Urinary bladder (tissue), 4 donors: ENCODE data around the gene ATXN10. TPM values are rescaled to one million over a fixed set of nuclear protein-coding genes. Genes with fewer than 3 reads are reported as not detected.

Source experiments
- DNase-seq: peaks from one replicate; pipeline ENCODE4 v3.0.0-alpha.2; 2015; ENCODE audit errors: extremely low spot score
- H3K27ac ChIP-seq: one replicate; pipeline ENCODE4 v1.5.1; 2013; ENCODE audit warnings: low read depth, mild to moderate bottlenecking, moderate library complexity
- H3K36me3 ChIP-seq: one replicate; pipeline ENCODE4 v1.6.1; 2013; ENCODE audit warnings: mild to moderate bottlenecking, moderate library complexity; ENCODE audit not compliant: insufficient read depth
- H3K4me1 ChIP-seq: one replicate; pipeline ENCODE4 v1.6.1; 2013; ENCODE audit warnings: mild to moderate bottlenecking, moderate library complexity; ENCODE audit not compliant: insufficient read depth
- H3K4me3 ChIP-seq: one replicate; pipeline ENCODE4 v1.5.1; 2013; ENCODE audit warnings: low read depth, low read length
- WGBS: extraction: QIAGEN DNeasy Blood & Tissue Kit; methylation state at CpG from one replicate; pipeline ENCODE4 v1.1.7; 2013; 5-methylcytosine and 5-hydroxymethylcytosine counted together
- polyA plus RNA-seq: library from polyadenylated mRNA; stranded (reverse); fragments of 200-250 nt; gene quantifications from one replicate; pipeline ENCODE4 v1.2.3, GENCODE V29; 2013
- total RNA-seq: library from RNA; depleted of rRNA; stranded (reverse); fragments of >200 nt; gene quantifications from one replicate; pipeline ENCODE4 v1.2.3, GENCODE V29; 2014
- donor health status: healthy with polysubstance abuse.
- donor health status: healthy.

The ATXN10 gene
- total and polyA plus RNA-seq, 2 donors: 63.6 to 191 TPM

DNA sequence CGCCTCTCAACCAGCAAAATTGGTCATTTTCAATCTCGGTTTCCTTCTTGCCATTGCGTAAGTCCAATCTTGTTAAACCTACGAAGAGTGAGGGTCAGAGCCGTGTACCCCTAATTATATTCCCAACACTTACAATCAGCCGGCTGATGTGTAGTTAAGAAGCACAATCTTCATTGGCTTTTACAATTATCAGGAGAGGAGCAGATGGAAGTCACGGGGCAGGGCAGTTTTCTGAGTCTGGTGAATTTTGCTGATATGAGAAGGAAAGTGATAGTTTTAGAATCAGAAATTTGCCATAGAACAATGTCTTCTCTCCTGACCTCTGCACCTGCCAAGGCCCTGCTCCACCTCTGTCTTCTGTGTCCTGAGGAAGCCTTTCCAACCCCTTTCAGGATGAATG lies 35.0 kb upstream of the ATXN10 start:
- H3K4me3 ChIP-seq: no peak overlapping the region
- no peak overlapping the region for H3K27ac ChIP-seq
- H3K36me3 ChIP-seq: no peaks in the 10 kb centered on the region
- H3K4me1 ChIP-seq: no peaks in the 10 kb centered on the region
- DNase-seq: no peak
- 86% methylated on average over 7 of the region's 7 CpGs for WGBS

GRCh38 chr22:45638197-45638596 lies 33.4 kb upstream of the ATXN10 start:
- no peaks in the 10 kb centered on the region for H3K36me3 ChIP-seq
- H3K27ac ChIP-seq: no peak overlapping the region
- no peaks in the 10 kb centered on the region for H3K4me1 ChIP-seq
- no peak for DNase-seq
- no peak overlapping the region for H3K4me3 ChIP-seq
- 82% methylated on average over 3 of the region's 3 CpGs for WGBS

GRCh38 chr22:45638834-45639746 lies 32.5 kb upstream of the ATXN10 start:
- Histone ChIP-seq H3K27ac (peak overlapping the region; percentile 59), H3K4me3 (no peak overlapping the region), H3K36me3 (no peaks in the 10 kb centered on the region), H3K4me1 (no peaks in the 10 kb centered on the region)
- 48% methylated on average over 21 of the region's 21 CpGs for WGBS
- DNase-seq: no peak

- 46% methylated on average over 7 of the region's 7 CpGs for whole genome bisulfite sequencing
- DNase-seq: no peak
- H3K4me1 ChIP-seq: no peaks in the 10 kb centered on the region
- no peaks in the 10 kb centered on the region for H3K36me3 ChIP-seq
- no peak overlapping the region for H3K27ac ChIP-seq
- H3K4me3 ChIP-seq: no peak overlapping the region
Observed at GRCh38 chr22:45639747-45640102, 31.9 kb upstream of the ATXN10 start.

- no peak overlapping the region for H3K4me3 ChIP-seq
Observed at GRCh38 chr22:45640291-45640940, 31.2 kb upstream of the ATXN10 start.

DNA sequence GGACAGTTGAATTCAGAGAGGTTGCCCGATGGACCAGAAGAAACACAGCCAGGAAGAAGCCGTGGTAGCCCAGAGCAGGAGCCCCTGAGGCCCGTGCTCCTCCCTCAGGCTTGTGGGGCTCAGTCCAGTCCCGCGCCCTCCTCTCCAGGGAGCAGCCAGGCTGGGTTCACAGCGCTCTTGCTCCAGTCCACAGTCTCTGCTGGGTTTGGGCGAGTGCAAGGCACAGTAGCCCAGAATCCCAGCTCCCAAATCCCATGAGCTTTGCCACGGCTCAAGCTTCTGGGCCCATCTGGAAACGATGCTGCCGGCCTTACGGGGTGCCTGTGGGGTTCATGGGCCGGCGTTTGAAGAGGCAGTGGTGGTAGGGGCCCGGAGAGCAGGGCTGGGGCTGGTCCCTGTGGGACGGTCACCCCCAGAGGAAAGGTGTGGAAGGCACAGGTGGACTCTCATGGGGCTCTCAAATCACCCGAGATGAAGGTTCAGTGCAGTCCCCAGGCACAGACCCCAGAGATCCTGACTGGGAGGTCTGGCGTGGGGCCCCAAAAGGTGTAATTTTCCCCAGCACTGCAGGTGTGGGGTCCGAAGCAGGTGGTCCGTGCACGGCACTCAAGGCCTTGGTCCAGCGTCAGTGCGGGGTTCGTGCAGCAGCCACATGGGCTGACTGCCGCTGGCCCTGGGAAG lies 30.6 kb upstream of the ATXN10 start:
- no peak for DNase-seq
- Histone ChIP-seq H3K4me3 (no peak overlapping the region), H3K27ac (no peak overlapping the region), H3K4me1 (no peaks in the 10 kb centered on the region), H3K36me3 (no peaks in the 10 kb centered on the region)
- 89% methylated on average over 24 of the region's 24 CpGs for WGBS

More at GRCh38 chr22:45640291-45640940, 31.2 kb upstream of the ATXN10 start:
- WGBS: 70% methylated on average over 7 of the region's 7 CpGs
- Histone ChIP-seq H3K27ac (no peak overlapping the region), H3K4me1 (no peaks in the 10 kb centered on the region), H3K36me3 (no peaks in the 10 kb centered on the region)
- no peak for DNase-seq

- no peak for DNase-seq
- WGBS: 28% methylated on average over 2 of the region's 2 CpGs
Observed at GRCh38 chr22:45642986-45643385, 28.6 kb upstream of the ATXN10 start.

DNA sequence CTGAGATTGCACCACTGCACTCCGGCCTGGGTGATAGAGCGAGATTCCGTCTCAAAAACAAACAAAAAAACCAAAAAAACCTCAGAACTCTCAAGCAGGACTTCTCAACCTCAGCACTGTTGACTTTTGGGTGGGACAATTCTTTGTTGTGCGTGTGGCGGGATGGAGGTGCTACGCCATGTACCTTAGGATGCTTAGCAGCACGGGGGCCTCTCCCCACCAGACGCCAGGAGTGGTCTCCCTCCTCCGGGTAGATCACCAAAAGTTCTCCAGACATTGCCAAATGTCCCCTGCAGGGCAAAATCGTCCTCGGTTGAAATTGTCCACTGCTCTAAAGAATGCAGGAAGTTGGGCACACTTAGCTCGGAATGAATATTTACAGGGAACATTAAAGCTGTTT lies 26.9 kb upstream of the ATXN10 start:
- no peak for DNase-seq
- H3K4me3 ChIP-seq: no peak overlapping the region
- H3K27ac ChIP-seq: no peak overlapping the region
- H3K4me1 ChIP-seq: no peaks in the 10 kb centered on the region
- no peaks in the 10 kb centered on the region for H3K36me3 ChIP-seq
- 78% methylated on average over 12 of the region's 12 CpGs for WGBS

More at GRCh38 chr22:45642986-45643385, 28.6 kb upstream of the ATXN10 start:
- no peaks in the 10 kb centered on the region for H3K4me1 ChIP-seq
- no peak overlapping the region for H3K4me3 ChIP-seq
- no peak overlapping the region for H3K27ac ChIP-seq
- no peaks in the 10 kb centered on the region for H3K36me3 ChIP-seq

DNA sequence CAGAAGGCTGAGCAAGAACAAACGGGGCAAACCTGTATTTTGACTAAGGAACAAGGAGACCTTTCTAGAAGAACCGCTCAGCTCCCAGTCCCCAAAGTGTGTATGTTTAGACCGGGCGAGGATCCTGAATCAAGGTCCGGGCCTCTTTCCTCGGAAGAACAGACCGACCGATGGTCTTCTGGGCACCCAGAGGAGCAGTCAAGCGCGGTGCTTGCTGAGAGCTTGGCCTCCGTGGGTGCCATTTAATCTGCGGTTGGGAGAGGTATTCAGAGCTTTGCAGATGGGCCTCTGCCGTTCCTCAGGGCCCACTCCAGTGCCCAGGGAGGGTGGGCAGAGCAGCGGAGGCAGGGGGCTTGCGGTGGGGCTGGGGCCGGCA lies 26.5 kb upstream of the ATXN10 start:
- WGBS: 34% methylated on average over 16 of the region's 16 CpGs
- H3K27ac ChIP-seq: no peak overlapping the region
- no peak overlapping the region for H3K4me3 ChIP-seq

DNA sequence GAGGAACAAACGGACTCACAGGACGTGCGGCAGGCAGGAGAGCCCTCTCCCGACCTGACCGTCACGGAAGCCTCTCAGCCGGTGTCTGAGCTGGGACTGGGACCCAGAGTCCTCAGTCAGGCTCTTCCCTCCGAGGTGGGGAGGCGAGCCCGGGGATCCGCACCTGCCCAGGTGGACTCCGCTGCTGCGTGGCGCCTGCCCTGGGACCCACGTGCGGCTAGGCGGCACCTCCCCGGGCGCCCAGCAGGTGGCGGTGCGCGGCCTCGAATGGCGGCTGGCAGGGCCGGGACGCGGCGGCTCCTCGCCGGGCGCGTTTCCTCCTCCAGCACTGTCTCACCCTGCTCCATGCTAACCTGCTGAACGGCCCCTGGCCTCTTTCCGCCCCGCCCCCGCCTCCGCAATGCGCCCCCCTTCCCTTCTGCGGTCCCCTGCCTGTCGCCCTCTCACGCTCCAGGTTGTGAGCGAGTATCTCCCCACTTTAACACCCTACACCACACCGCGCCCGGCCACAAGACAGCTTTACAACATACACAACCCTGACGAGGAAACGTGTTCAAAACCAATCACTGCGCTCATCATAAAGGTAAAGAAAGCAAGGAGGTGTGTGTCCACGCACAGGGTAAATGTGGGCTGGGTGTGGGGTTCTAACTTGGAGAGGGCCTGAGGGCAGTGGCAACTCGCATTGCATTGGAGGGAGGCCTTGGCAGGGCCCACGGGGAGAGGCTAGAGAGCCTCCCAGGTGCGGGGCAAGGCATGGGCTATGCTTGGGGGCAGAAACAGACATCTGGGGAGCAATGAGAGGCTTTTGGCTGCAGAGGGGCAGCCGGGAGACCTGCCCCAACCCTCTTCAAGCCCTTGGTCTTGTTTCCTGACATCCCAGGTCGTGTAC lies 25.9 kb upstream of the ATXN10 start:
- no peak for DNase-seq
- no peak overlapping the region for H3K27ac ChIP-seq
- no peaks in the 10 kb centered on the region for H3K4me1 ChIP-seq
- 21% methylated on average over 54 of the region's 54 CpGs for WGBS
- no peak overlapping the region for H3K4me3 ChIP-seq
- no peaks in the 10 kb centered on the region for H3K36me3 ChIP-seq

More for the DNA sequence above, 26.5 kb upstream of the ATXN10 start:
- DNase-seq: no peak
- no peaks in the 10 kb centered on the region for H3K36me3 ChIP-seq
- no peaks in the 10 kb centered on the region for H3K4me1 ChIP-seq

DNA sequence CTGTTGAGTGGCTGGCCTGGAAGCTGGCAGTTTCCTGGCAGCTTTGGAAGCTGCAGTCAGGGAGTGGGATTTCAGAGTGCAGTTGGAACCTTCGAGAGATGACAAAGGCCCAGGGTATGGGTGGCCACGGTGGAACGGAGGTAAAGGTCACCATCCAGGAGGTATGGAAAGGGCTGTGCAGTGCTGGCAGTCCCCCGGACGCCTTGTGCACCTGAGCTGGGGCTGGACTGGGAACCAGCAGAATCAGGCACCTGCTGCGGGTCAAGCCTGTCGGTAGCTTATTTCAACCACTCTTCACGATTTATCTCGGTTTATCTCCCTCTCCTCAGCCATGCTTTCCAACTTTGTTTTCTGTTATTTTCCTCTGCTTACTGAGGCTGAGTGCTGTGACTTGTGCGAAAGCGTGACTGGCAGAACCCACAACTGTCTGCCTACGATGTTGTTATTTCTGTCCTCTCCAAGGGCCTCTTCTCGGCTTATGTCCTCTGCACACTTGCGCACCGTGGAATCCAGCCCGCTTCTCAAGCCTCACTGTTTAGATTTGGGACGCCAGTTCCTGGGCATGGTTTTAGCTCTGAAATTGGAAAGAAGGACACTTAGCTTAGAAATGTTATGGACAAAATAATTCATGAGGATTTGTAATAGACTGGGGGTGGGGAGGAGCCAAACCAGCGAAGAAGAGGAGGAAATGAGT lies 24.0 kb upstream of the ATXN10 start:
- no peak overlapping the region for H3K4me3 ChIP-seq
- H3K4me1 ChIP-seq: no peaks in the 10 kb centered on the region
- 75% methylated on average over 18 of the region's 18 CpGs for WGBS
- no peak overlapping the region for H3K27ac ChIP-seq
- H3K36me3 ChIP-seq: no peaks in the 10 kb centered on the region
- no peak for DNase-seq

GRCh38 chr22:45648301-45649117 lies 23.1 kb upstream of the ATXN10 start:
- Histone ChIP-seq H3K27ac (no peak overlapping the region), H3K4me1 (no peaks in the 10 kb centered on the region), H3K4me3 (no peak overlapping the region), H3K36me3 (no peaks in the 10 kb centered on the region)
- WGBS: 82% methylated on average over 24 of the region's 24 CpGs
- DNase-seq: no peak
